OCI-LY7 (cell line): ENCODE measurements around the gene LPCAT3. TPM values are rescaled to one million over a fixed set of nuclear protein-coding genes. Genes with fewer than 3 reads are reported as not detected.

Source experiments
- BruUV-seq: library from RNA; stranded (reverse); fragments of 400-500 nt; replicated peaks from 2 replicates; lab custom pipeline; 2021; lab: Mats Ljungman, UMichigan
- CTCF ChIA-PET: fragments of 300-600 bp; sonication (Branson Sonifier 250); formaldehyde crosslinking; loops from one replicate; lab custom pipeline; 2022; ENCODE audit warnings: antibody characterized with exemption; ENCODE audit not compliant: unreplicated experiment; lab: Charles Lee
- POLR2A ChIA-PET: fragments of 300-600 bp; sonication (Branson Sonifier 250); formaldehyde crosslinking; loops from one replicate; lab custom pipeline; 2022; ENCODE audit warnings: antibody characterized with exemption; lab: Charles Lee
- DNase-seq: peaks from one replicate; pipeline ENCODE4 v3.0.0-alpha.2; 2015; ENCODE audit warnings: low spot score
- H2AFZ ChIP-seq: fragments of 200-600 bp; sonication (generic), shearing (Covaris generic); 2 replicates; pipeline ENCODE4 v1.6.1; 2014; ENCODE audit warnings: mild to moderate bottlenecking, antibody characterized with exemption, low read length, moderate library complexity
- H3K27ac ChIP-seq: fragments of 200-600 bp; sonication (generic); 2 replicates; pipeline ENCODE4 v1.5.1; 2014; ENCODE audit warnings: mixed run types, low read depth, mild to moderate bottlenecking, moderate library complexity, low read length, inconsistent platforms; ENCODE audit not compliant: poor library complexity, severe bottlenecking
- H3K36me3 ChIP-seq: fragments of 200-600 bp; sonication (generic); 2 replicates; pipeline ENCODE4 v1.6.1; 2014; ENCODE audit warnings: mild to moderate bottlenecking, antibody characterized with exemption, low read length, moderate library complexity, mixed read lengths; ENCODE audit not compliant: insufficient read depth
- H3K4me1 ChIP-seq: fragments of 200-600 bp; sonication (generic); 2 replicates; pipeline ENCODE4 v1.5.1; 2014; ENCODE audit warnings: mild to moderate bottlenecking, low read length; ENCODE audit not compliant: insufficient read depth, poor library complexity, severe bottlenecking
- H3K4me2 ChIP-seq: fragments of 200-600 bp; sonication (generic); 2 replicates; pipeline ENCODE4 v1.6.1; 2014; ENCODE audit warnings: mild to moderate bottlenecking, low read length
- H3K4me3 ChIP-seq: fragments of 200-600 bp; sonication (generic); 2 replicates; pipeline ENCODE4 v1.5.1; 2014; ENCODE audit warnings: mild to moderate bottlenecking, low read depth, low read length; ENCODE audit not compliant: poor library complexity, severe bottlenecking
- H3K79me2 ChIP-seq: fragments of 200-600 bp; sonication (generic); 2 replicates; pipeline ENCODE4 v1.6.1; 2016; ENCODE audit warnings: low read depth, mild to moderate bottlenecking, low read length, moderate library complexity, mixed read lengths; ENCODE audit not compliant: insufficient read depth
- H3K9me2 ChIP-seq: fragments of 200-600 bp; sonication (generic); 2 replicates; pipeline ENCODE4 v1.6.1; 2016; ENCODE audit warnings: mild to moderate bottlenecking, low read length, mixed read lengths; ENCODE audit not compliant: insufficient read depth
- H3K9me3 ChIP-seq: fragments of 200-600 bp; sonication (generic); 2 replicates; pipeline ENCODE4 v1.6.1; 2014; ENCODE audit warnings: mild to moderate bottlenecking, mixed run types, low read length, mixed read lengths
- H4K20me1 ChIP-seq: fragments of 200-600 bp; sonication (generic); 2 replicates; pipeline ENCODE4 v1.6.1; 2014; ENCODE audit warnings: mild to moderate bottlenecking, antibody characterized with exemption, low read length, moderate library complexity, mixed read lengths; ENCODE audit not compliant: insufficient read depth
- EZH2phosphoT487 ChIP-seq: fragments of 200-600 bp; sonication (generic); IDR thresholded peaks from 2 replicates; pipeline ENCODE4 v1.6.1; 2018; ENCODE audit warnings: low read depth, borderline replicate concordance, mild to moderate bottlenecking, mixed run types, antibody characterized with exemption, low read length, moderate library complexity, mixed read lengths
- intact Hi-C: fragments of 100-400 bp; cut with micrococcal nuclease; formaldehyde crosslinking; loops from one replicate; pipeline ENCODE4 v1.10.0; 2022; ENCODE audit not compliant: unreplicated experiment
- total RNA-seq, 2 experiments: library from RNA; depleted of rRNA in 1 of 2; stranded (reverse); fragments of >200 nt in 1 of 2; shearing (Covaris generic) in 1 of 2; gene quantifications; 2 replicates each; pipeline ENCODE4 v1.2.3, GENCODE V29; 2014 to 2022
- TF ChIP-seq, protein P1 (sequence below): fragments of 200-600 bp; sonication (generic); conservative IDR thresholded peaks from 2 replicates; pipeline ENCODE4 v1.5.1; 2014; ENCODE audit warnings: mild to moderate bottlenecking, antibody characterized with exemption, low read length, moderate library complexity, mixed read lengths

The LPCAT3 gene
- total RNA-seq, 2 experiments from 2014 or later = 17.4 to 29.7 TPM

GRCh38 chr12:6981152-6982052, 36.9 kb downstream of the LPCAT3 start:
- no peaks in the 10 kb centered on the region for H3K79me2 ChIP-seq
- POLR2A ChIA-PET = no interaction called here
- no peak for DNase-seq
- H2AFZ ChIP-seq = no peak overlapping the region
- H3K4me1 ChIP-seq = no peaks in the 10 kb centered on the region
- peaks cover 94% of the 10 kb centered on the region for H3K36me3 ChIP-seq
- intact Hi-C loops = no loop called here
- H3K27ac ChIP-seq = no peak overlapping the region
- H3K4me3 ChIP-seq = no peak overlapping the region
- H4K20me1 ChIP-seq = no peaks in the 10 kb centered on the region
- CTCF ChIA-PET = no interaction called here
- no peaks in the 10 kb centered on the region for H3K9me2 ChIP-seq
- no peak overlapping the region for H3K4me2 ChIP-seq
- TF ChIP-seq, protein P1, sequence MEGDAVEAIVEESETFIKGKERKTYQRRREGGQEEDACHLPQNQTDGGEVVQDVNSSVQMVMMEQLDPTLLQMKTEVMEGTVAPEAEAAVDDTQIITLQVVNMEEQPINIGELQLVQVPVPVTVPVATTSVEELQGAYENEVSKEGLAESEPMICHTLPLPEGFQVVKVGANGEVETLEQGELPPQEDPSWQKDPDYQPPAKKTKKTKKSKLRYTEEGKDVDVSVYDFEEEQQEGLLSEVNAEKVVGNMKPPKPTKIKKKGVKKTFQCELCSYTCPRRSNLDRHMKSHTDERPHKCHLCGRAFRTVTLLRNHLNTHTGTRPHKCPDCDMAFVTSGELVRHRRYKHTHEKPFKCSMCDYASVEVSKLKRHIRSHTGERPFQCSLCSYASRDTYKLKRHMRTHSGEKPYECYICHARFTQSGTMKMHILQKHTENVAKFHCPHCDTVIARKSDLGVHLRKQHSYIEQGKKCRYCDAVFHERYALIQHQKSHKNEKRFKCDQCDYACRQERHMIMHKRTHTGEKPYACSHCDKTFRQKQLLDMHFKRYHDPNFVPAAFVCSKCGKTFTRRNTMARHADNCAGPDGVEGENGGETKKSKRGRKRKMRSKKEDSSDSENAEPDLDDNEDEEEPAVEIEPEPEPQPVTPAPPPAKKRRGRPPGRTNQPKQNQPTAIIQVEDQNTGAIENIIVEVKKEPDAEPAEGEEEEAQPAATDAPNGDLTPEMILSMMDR = no peak
- TF ChIP-seq EZH2phosphoT487 = no peak
- no TSS peak for BruUV-seq
- H3K9me3 ChIP-seq = no peaks in the 10 kb centered on the region

DNA sequence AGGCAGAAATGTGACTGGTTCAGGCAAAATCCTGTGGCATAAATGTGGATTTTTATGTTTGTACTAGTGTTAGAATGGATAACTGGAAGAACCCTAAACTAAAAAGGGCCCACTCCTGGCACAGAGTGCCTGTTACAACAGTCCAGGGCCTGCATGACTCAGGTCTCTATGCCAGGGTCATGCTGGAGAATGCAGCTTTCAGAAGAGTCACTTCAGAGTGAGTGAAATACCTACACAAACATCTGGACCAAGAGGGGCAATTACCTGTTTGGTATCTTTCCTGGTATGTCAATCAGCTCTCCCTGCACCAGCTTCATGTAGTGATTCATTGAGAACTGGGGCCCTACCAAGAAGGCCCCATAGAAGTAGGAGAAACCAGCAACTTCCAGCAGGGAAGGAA, 37.5 kb downstream of the LPCAT3 start:
- ChIA-PET CTCF (no interaction called here), POLR2A (no interaction called here)
- intact Hi-C loops = no loop called here

More for the DNA sequence above, 37.5 kb downstream of the LPCAT3 start:
- Histone ChIP-seq H4K20me1 (no peaks in the 10 kb centered on the region), H3K27ac (no peak overlapping the region), H3K36me3 (peaks cover 94% of the 10 kb centered on the region), H3K4me3 (no peak overlapping the region), H3K9me3 (no peaks in the 10 kb centered on the region), H3K9me2 (no peaks in the 10 kb centered on the region), H3K4me2 (no peak overlapping the region), H3K79me2 (no peaks in the 10 kb centered on the region), H2AFZ (no peak overlapping the region), H3K4me1 (peaks cover 2% of the 10 kb centered on the region)
- TF ChIP-seq, protein P1 = no peak
- TF ChIP-seq EZH2phosphoT487 = no peak
- BruUV-seq = no TSS peak
- no peak for DNase-seq
